Left ventricle myocardium inferior (tissue), 1 donor: ENCODE measurements around the gene EFCAB12. TPM values are rescaled to one million over a fixed set of nuclear protein-coding genes. Genes with fewer than 3 reads are reported as not detected.
"Not testable (repeated sequence)": the region's sequence is repeated elsewhere in the genome, so short reads cannot be mapped to it uniquely, and the experiment has no call there.

Experiments used
- DNase-seq: peaks from one replicate; pipeline ENCODE4 v3.0.0-alpha.2; 2020
- H3K27ac ChIP-seq: fragments of 200-600 bp; replicated peaks from 2 replicates; pipeline ENCODE4 v1.8.0; 2021
- H3K27me3 ChIP-seq: fragments of 200-600 bp; 2 replicates; pipeline ENCODE4 v1.8.0; 2021; ENCODE audit warnings: low read depth
- H3K36me3 ChIP-seq: fragments of 200-600 bp; 2 replicates; pipeline ENCODE4 v1.8.0; 2021
- H3K4me1 ChIP-seq: fragments of 200-600 bp; 2 replicates; pipeline ENCODE4 v1.8.0; 2021
- H3K4me3 ChIP-seq: fragments of 200-600 bp; 2 replicates; pipeline ENCODE4 v1.8.0; 2021; ENCODE audit warnings: mild to moderate bottlenecking, moderate library complexity
- H3K9me3 ChIP-seq: fragments of 200-600 bp; replicated peaks from 2 replicates; pipeline ENCODE4 v1.8.0; 2021
- CTCF ChIP-seq: fragments of 200-600 bp; IDR thresholded peaks from 2 replicates; pipeline ENCODE4 v1.8.0; 2021; ENCODE audit warnings: antibody characterized with exemption, mild to moderate bottlenecking, borderline replicate concordance
- intact Hi-C: fragments of 100-400 bp; cut with micrococcal nuclease; formaldehyde crosslinking; loops from one replicate; pipeline ENCODE4 v1.11.0; 2022
- total RNA-seq: library from RNA; stranded (reverse); fragmentation: NEBNext Ultra II Directional; extraction: Animal tissue kit (Norgen Biotek cat#: 25700); gene quantifications from one replicate; pipeline ENCODE4 v1.2.1, GENCODE V29; 2021
- donor health status: DM: no; HTN: yes; CAD: no; lungs with severe emphysema.

The EFCAB12 gene
- total RNA-seq, 1 donor from 2014 or later, result not detected

GRCh38 chr3:129402210-129402609 is 26.2 kb downstream of the EFCAB12 start:
- Histone ChIP-seq H3K27ac (no peak overlapping the region), H3K4me3 (no peak overlapping the region), H3K4me1 (peaks cover 21% of the 10 kb centered on the region), H3K27me3 (no peaks in the 10 kb centered on the region), H3K9me3 (no peaks in the 10 kb centered on the region), H3K36me3 (no peaks in the 10 kb centered on the region)
- intact Hi-C loops, result no loop called here
- no peak for DNase-seq
- no peak for TF ChIP-seq CTCF

GRCh38 chr3:129399895-129400357 is 28.5 kb downstream of the EFCAB12 start:
- TF ChIP-seq CTCF, result peak; percentile 13
- Histone ChIP-seq H3K4me3 (peak overlapping the region; percentile 93), H3K27ac (peak overlapping the region; percentile 94), H3K4me1 (peaks cover 41% of the 10 kb centered on the region), H3K9me3 (no peaks in the 10 kb centered on the region), H3K36me3 (peaks cover 10% of the 10 kb centered on the region), H3K27me3 (no peaks in the 10 kb centered on the region)
- no peak for DNase-seq
- intact Hi-C loops, result no loop called here

- Histone ChIP-seq H3K4me1 (peaks cover 42% of the 10 kb centered on the region), H3K9me3 (no peaks in the 10 kb centered on the region), H3K27me3 (no peaks in the 10 kb centered on the region), H3K27ac (peak overlapping the region; percentile 94), H3K36me3 (peaks cover 10% of the 10 kb centered on the region), H3K4me3 (peak overlapping the region; percentile 93)
- peak; percentile 72 for DNase-seq
- intact Hi-C loops, result no loop called here
- peak; percentile 83 for TF ChIP-seq CTCF
Measured at GRCh38 chr3:129399145-129399894, 29.1 kb downstream of the EFCAB12 start.

GRCh38 chr3:129398803-129399144 is 29.7 kb downstream of the EFCAB12 start:
- Histone ChIP-seq H3K27ac (peak overlapping the region; percentile 94), H3K27me3 (no peaks in the 10 kb centered on the region), H3K9me3 (no peaks in the 10 kb centered on the region), H3K4me1 (peaks cover 46% of the 10 kb centered on the region), H3K36me3 (peaks cover 10% of the 10 kb centered on the region), H3K4me3 (peak overlapping the region; percentile 93)
- DNase-seq, result no peak
- intact Hi-C loops, result no loop called here
- no peak for TF ChIP-seq CTCF

- H3K4me3 ChIP-seq, H3K9me3 ChIP-seq, DNase-seq, H3K27me3 ChIP-seq, intact Hi-C loops: not testable (repeated sequence)
- H3K27ac ChIP-seq, result peak overlapping the region; percentile 33
- H3K4me1 ChIP-seq, result peaks cover 71% of the 10 kb centered on the region
- peaks cover 52% of the 10 kb centered on the region for H3K36me3 ChIP-seq
Measured at GRCh38 chr3:129393760-129394564, 34.5 kb downstream of the EFCAB12 start.

- Histone ChIP-seq H3K27ac (no peak overlapping the region), H3K9me3 (no peaks in the 10 kb centered on the region), H3K4me1 (peaks cover 64% of the 10 kb centered on the region), H3K4me3 (no peak overlapping the region), H3K27me3 (no peaks in the 10 kb centered on the region), H3K36me3 (peaks cover 52% of the 10 kb centered on the region)
- no peak for TF ChIP-seq CTCF
- no peak for DNase-seq
- intact Hi-C loops, result no loop called here
Measured at GRCh38 chr3:129393271-129393670, 35.2 kb downstream of the EFCAB12 start.

- H3K27me3 ChIP-seq, DNase-seq, intact Hi-C loops, H3K9me3 ChIP-seq, H3K4me3 ChIP-seq: not testable (repeated sequence)
- Histone ChIP-seq H3K27ac (peak overlapping the region; percentile 16), H3K4me1 (peaks cover 61% of the 10 kb centered on the region), H3K36me3 (peaks cover 54% of the 10 kb centered on the region)
Measured at GRCh38 chr3:129392106-129392887, 36.1 kb downstream of the EFCAB12 start.

GRCh38 chr3:129391583-129391982 is 36.9 kb downstream of the EFCAB12 start:
- Histone ChIP-seq H3K27ac (peak overlapping the region; percentile 58), H3K36me3 (peaks cover 60% of the 10 kb centered on the region), H3K4me1 (peaks cover 56% of the 10 kb centered on the region)
- H3K9me3 ChIP-seq, H3K4me3 ChIP-seq, DNase-seq, H3K27me3 ChIP-seq, intact Hi-C loops: not testable (repeated sequence)
